Trophoblast cell (in vitro differentiated cells and primary cell): ENCODE data around the gene ADI1.

Experiments used
- DNase-seq, 2 donors: peaks; one replicate each; pipeline ENCODE4 v3.0.0-alpha.2; 2016
- H2AFZ ChIP-seq: 2 replicates; pipeline ENCODE4 v1.6.1; 2013; ENCODE audit warnings: low read length, moderate library complexity, mild to moderate bottlenecking; ENCODE audit not compliant: insufficient read depth, poor library complexity
- H2AK5ac ChIP-seq: 2 replicates; pipeline ENCODE4 v1.6.1; 2013; ENCODE audit warnings: mild to moderate bottlenecking, low read length
- H2BK120ac ChIP-seq: 2 replicates; pipeline ENCODE4 v1.6.1; 2013; ENCODE audit warnings: low read length, mild to moderate bottlenecking, moderate library complexity; ENCODE audit not compliant: insufficient read depth, poor library complexity
- H2BK12ac ChIP-seq: 2 replicates; pipeline ENCODE4 v1.6.1; 2013; ENCODE audit warnings: mild to moderate bottlenecking, low read length, moderate library complexity
- H2BK5ac ChIP-seq: 2 replicates; pipeline ENCODE4 v1.6.1; 2013; ENCODE audit warnings: low read length, low read depth, moderate library complexity, mild to moderate bottlenecking; ENCODE audit not compliant: poor library complexity
- H3K14ac ChIP-seq: 2 replicates; pipeline ENCODE4 v1.6.1; 2013; ENCODE audit warnings: mild to moderate bottlenecking, low read length
- H3K18ac ChIP-seq: 2 replicates; pipeline ENCODE4 v1.6.1; 2013; ENCODE audit warnings: mild to moderate bottlenecking, low read length
- H3K23ac ChIP-seq: 2 replicates; pipeline ENCODE4 v1.6.1; 2013; ENCODE audit warnings: low read length
- H3K27ac ChIP-seq: 2 replicates; pipeline ENCODE4 v1.5.1; 2013; ENCODE audit warnings: low read depth, mild to moderate bottlenecking, inconsistent platforms, low read length, moderate library complexity
- H3K27me3 ChIP-seq: 2 replicates; pipeline ENCODE4 v1.6.1; 2013; ENCODE audit warnings: inconsistent platforms, mild to moderate bottlenecking, low read length, moderate library complexity; ENCODE audit not compliant: insufficient read depth
- H3K36me3 ChIP-seq, 2 experiments: 1 replicate in 1 of 2; 2 replicates in 1 of 2; pipeline ENCODE4 v1.6.1; 2013; ENCODE audit warnings: low read length in 2 of 2, mild to moderate bottlenecking in 2 of 2, moderate library complexity in 1 of 2; ENCODE audit not compliant: insufficient read depth in 2 of 2, control insufficient read depth in 1 of 2
- H3K4ac ChIP-seq: 2 replicates; pipeline ENCODE4 v1.6.1; 2013; ENCODE audit warnings: low read depth, mild to moderate bottlenecking, low read length, moderate library complexity
- H3K4me1 ChIP-seq, 2 experiments: 1 replicate in 1 of 2; 2 replicates in 1 of 2; pipeline ENCODE4 v1.6.1; 2013; ENCODE audit warnings: low read length in 2 of 2, mild to moderate bottlenecking in 2 of 2, moderate library complexity in 1 of 2; ENCODE audit not compliant: insufficient read depth in 2 of 2, control insufficient read depth in 1 of 2
- H3K4me2 ChIP-seq: 2 replicates; pipeline ENCODE4 v1.6.1; 2013; ENCODE audit warnings: inconsistent platforms, mild to moderate bottlenecking, low read length, moderate library complexity
- H3K4me3 ChIP-seq: 2 replicates; pipeline ENCODE4 v1.5.1; 2013; ENCODE audit warnings: mild to moderate bottlenecking, low read depth, low read length, inconsistent platforms
- H3K79me1 ChIP-seq: one replicate; pipeline ENCODE4 v1.6.1; 2013; ENCODE audit warnings: low read length
- H3K79me2 ChIP-seq: 2 replicates; pipeline ENCODE4 v1.6.1; 2013; ENCODE audit warnings: low read length, mild to moderate bottlenecking; ENCODE audit not compliant: control insufficient read depth, insufficient read depth, poor library complexity
- H3K9ac ChIP-seq: 2 replicates; pipeline ENCODE4 v1.6.1; 2013; ENCODE audit warnings: mild to moderate bottlenecking, low read length
- H3K9me3 ChIP-seq: 2 replicates; pipeline ENCODE4 v1.6.1; 2013; ENCODE audit warnings: low read depth, mild to moderate bottlenecking, control low read depth, inconsistent platforms, low read length; ENCODE audit not compliant: insufficient read depth
- H4K12ac ChIP-seq: 2 replicates; pipeline ENCODE4 v1.6.1; 2013; ENCODE audit warnings: low read depth, mild to moderate bottlenecking, low read length, moderate library complexity
- H4K8ac ChIP-seq: 2 replicates; pipeline ENCODE4 v1.6.1; 2013; ENCODE audit warnings: low read depth, mild to moderate bottlenecking, low read length, moderate library complexity
- H4K91ac ChIP-seq: one replicate; pipeline ENCODE4 v1.6.1; 2013; ENCODE audit warnings: low read depth, mild to moderate bottlenecking, low read length, moderate library complexity
- WGBS: extraction: QIAGEN DNeasy Blood & Tissue Kit; methylation state at CpG from one replicate; pipeline ENCODE4 v1.1.7; 2013; ENCODE audit warnings: missing lambda C conversion rate; ENCODE audit not compliant: insufficient read length, insufficient coverage; ENCODE audit errors: extremely low coverage; 5-methylcytosine and 5-hydroxymethylcytosine counted together

The ADI1 gene

DNA sequence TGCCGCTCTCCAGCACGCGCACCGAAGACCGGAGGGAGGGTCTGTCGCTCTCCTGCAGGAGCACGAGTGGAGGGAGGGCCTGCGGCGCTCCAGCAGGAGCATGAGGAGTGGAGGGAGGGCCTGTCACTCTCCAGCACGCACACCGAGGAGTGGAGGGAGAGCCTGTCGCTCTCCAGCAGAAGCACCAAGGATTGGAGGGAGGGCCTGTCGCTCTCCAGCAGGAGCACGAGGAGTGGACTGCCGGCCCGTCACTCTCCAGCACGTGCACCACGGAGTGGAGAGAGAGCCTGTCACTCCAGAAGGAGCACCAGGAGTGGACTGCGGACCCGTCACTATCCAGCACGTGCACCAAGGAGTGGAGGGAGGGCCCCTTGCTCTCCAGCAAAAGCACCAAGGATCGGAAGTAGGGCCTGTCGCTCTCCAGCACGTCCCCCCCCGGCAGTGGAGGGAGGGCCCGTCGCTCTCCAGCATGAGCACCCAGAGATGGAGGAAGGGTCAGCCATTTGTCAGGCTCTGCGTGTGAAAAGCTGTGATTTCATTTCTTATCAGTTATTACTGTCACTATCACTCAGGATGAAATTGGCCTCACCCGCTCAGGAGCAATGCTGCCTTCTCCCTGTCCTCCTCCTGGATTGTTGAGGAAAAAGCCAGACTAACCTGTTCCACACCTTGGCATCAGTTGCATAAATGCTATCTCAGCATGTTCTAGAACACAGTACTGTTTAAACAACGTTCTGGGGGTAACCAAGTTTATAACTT is 35.9 kb downstream of the ADI1 start:
- H3K79me2 ChIP-seq = no peaks in the 10 kb centered on the region
- DNase-seq = peak; percentile 13 to 22
- H3K9ac ChIP-seq = no peak overlapping the region

DNA sequence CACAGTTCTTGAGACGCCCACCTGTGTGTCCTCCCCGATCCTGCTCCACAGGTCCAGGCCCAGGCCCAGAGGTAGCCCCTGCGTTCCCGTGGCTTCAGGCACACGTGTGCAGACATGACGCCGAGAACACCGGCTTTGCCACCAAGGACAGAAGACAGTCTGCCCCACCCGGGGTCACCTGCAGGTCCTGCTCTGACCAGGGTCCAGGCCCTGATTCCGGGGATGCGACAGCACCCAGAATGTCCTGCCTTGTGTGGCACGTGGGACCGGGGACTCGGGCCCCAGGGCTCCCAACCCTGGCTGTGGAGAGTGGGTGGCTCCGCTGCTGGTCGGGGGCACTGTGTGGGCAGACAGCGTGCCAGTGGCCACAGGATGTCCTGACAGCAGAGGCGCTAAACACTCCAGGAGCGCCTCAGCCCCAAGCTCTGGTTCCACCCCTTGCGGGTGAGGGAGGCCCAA is 36.9 kb downstream of the ADI1 start:
- no peaks in the 10 kb centered on the region for H3K27me3 ChIP-seq
- H2BK12ac ChIP-seq = no peak overlapping the region
- H3K4ac ChIP-seq = no peak overlapping the region
- no peak overlapping the region for H2AFZ ChIP-seq
- H3K4me3 ChIP-seq = peak overlapping the region; percentile 41
- no peak overlapping the region for H3K18ac ChIP-seq
- no peak overlapping the region for H2BK120ac ChIP-seq
- peaks cover 12% of the 10 kb centered on the region for H3K9me3 ChIP-seq
- H3K4me2 ChIP-seq = no peak overlapping the region
- peaks cover 27 to 28% of the 10 kb centered on the region in 2 experiments for H3K36me3 ChIP-seq
- H4K91ac ChIP-seq = no peak overlapping the region
- H3K14ac ChIP-seq = no peak overlapping the region
- H3K79me2 ChIP-seq = no peaks in the 10 kb centered on the region
- no peak overlapping the region for H3K23ac ChIP-seq
- no peak for DNase-seq
- H3K4me1 ChIP-seq = no peaks in the 10 kb centered on the region
- no peak overlapping the region for H4K12ac ChIP-seq
- no CpG with 5 or more reads among the region's 20 CpGs for WGBS
- no peak overlapping the region for H2BK5ac ChIP-seq
- H3K9ac ChIP-seq = no peak overlapping the region
- no peak overlapping the region for H3K27ac ChIP-seq
- H2AK5ac ChIP-seq = no peak overlapping the region
- H3K79me1 ChIP-seq = no peaks in the 10 kb centered on the region
- H4K8ac ChIP-seq = no peak overlapping the region

More for the DNA sequence above, 35.9 kb downstream of the ADI1 start:
- Histone ChIP-seq H3K4me3 (no peak overlapping the region), H3K36me3 (peaks cover 24% of the 10 kb centered on the region in 2 experiments), H3K14ac (no peak overlapping the region), H3K79me1 (no peaks in the 10 kb centered on the region), H2AK5ac (no peak overlapping the region), H2BK120ac (no peak overlapping the region), H3K23ac (no peak overlapping the region), H2AFZ (no peak overlapping the region), H3K4me1 (no peaks in the 10 kb centered on the region), H3K27ac (no peak overlapping the region), H4K8ac (no peak overlapping the region), H4K91ac (no peak overlapping the region), H2BK5ac (no peak overlapping the region), H3K27me3 (no peaks in the 10 kb centered on the region), H3K18ac (no peak overlapping the region), H4K12ac (no peak overlapping the region), H3K9me3 (peaks cover 12% of the 10 kb centered on the region), H3K4ac (no peak overlapping the region), H2BK12ac (no peak overlapping the region), H3K4me2 (no peak overlapping the region)
- no CpG with 5 or more reads among the region's 30 CpGs for WGBS

DNA sequence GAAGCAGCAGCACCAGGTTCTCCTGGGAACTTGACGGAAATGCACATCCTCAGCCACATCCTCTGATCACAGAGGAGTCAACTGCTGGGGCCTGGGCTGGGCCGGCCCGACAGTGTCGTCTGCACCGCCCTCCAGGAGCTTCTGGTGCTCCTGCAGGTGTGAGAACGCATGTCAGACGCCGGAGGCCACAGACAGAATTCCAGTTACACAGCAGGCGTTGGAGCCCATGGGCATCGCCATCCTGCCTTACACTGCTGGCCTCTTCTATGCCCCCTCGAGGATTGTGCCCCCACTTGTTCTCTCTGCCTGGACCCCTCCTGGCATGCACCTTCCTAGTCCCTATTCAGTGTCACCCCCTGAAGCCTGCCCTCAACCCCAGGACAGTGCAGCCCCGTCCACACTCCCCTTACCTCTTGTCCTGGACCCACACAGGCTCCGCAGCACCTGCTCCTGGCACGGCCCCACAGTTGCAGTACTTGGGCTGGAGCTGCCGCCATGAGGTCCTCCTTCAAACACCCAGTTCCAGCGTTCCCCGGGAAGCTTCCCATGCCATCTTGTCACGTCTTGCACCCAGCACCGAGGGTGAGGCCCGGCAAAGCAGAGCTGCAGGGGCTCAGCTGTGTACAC is 37.5 kb downstream of the ADI1 start:
- Histone ChIP-seq H2BK120ac (no peak overlapping the region), H3K14ac (no peak overlapping the region), H2BK12ac (no peak overlapping the region), H4K12ac (no peak overlapping the region), H3K79me2 (no peaks in the 10 kb centered on the region), H3K4me3 (no peak overlapping the region), H3K4me1 (no peaks in the 10 kb centered on the region), H3K18ac (no peak overlapping the region), H2AK5ac (no peak overlapping the region), H3K27me3 (no peaks in the 10 kb centered on the region), H4K8ac (no peak overlapping the region), H3K9ac (no peak overlapping the region), H3K36me3 (peaks cover 28 to 29% of the 10 kb centered on the region in 2 experiments), H2BK5ac (no peak overlapping the region), H3K23ac (no peak overlapping the region), H3K4ac (no peak overlapping the region), H3K79me1 (no peaks in the 10 kb centered on the region), H3K9me3 (peaks cover 11% of the 10 kb centered on the region), H4K91ac (no peak overlapping the region), H3K4me2 (no peak overlapping the region), H2AFZ (no peak overlapping the region), H3K27ac (no peak overlapping the region)
- WGBS = no CpG with 5 or more reads among the region's 20 CpGs
- no peak for DNase-seq

DNA sequence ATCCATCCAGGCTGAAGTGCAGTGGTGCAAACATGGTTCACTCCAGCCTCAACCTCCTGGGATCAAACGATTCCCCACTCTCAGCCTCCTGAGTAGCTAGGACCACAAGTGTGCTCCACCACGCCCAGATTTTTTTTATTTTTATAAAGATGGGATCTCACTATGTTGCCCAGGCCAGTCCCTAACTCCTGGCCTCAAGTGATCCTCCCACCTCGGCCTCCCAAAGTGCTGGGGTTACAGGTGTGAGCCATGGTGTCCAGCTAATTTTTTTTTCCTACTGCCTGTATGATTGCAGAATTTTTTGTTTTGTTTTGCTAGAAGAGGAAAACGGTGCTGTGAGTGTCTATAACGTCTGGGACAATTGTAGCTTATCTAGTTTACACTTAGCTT is 38.3 kb downstream of the ADI1 start:
- H3K4me1 ChIP-seq = peaks cover 5 to 7% of the 10 kb centered on the region in 2 experiments
- H3K23ac ChIP-seq = no peak overlapping the region
- no peak overlapping the region for H4K8ac ChIP-seq
- H3K79me1 ChIP-seq = no peaks in the 10 kb centered on the region
- peaks cover 3% of the 10 kb centered on the region for H3K9me3 ChIP-seq
- H3K9ac ChIP-seq = no peak overlapping the region
- H3K27me3 ChIP-seq = no peaks in the 10 kb centered on the region
- DNase-seq = no peak
- no peaks in the 10 kb centered on the region for H3K79me2 ChIP-seq
- no peak overlapping the region for H4K12ac ChIP-seq
- H3K27ac ChIP-seq = no peak overlapping the region
- no peak overlapping the region for H3K4ac ChIP-seq
- H4K91ac ChIP-seq = no peak overlapping the region
- peaks cover 25 to 28% of the 10 kb centered on the region in 2 experiments for H3K36me3 ChIP-seq
- H2BK5ac ChIP-seq = no peak overlapping the region
- H3K14ac ChIP-seq = no peak overlapping the region
- H3K4me2 ChIP-seq = no peak overlapping the region
- no CpG with 5 or more reads among the region's 5 CpGs for WGBS
- H3K18ac ChIP-seq = no peak overlapping the region
- H2AK5ac ChIP-seq = no peak overlapping the region
- no peak overlapping the region for H2BK120ac ChIP-seq
- H2BK12ac ChIP-seq = no peak overlapping the region
- no peak overlapping the region for H2AFZ ChIP-seq
- no peak overlapping the region for H3K4me3 ChIP-seq
